Body of pancreas (tissue), 4 donors: ENCODE measurements around the gene TLL2.

Experiments
- POLR2A ChIP-seq, 3 donors: fragments of 450-650 bp; IDR thresholded peaks; one replicate each; pipeline ENCODE4 v1.6.1; 2016; ENCODE audit warnings: antibody characterized with exemption in 3 of 3, mild to moderate bottlenecking in 2 of 3
- TF ChIP-seq, protein P1 (sequence below), 7 experiments: fragments of 450-650 bp in 4 of 7; fragments of 200-600 bp in 3 of 7; sonication (generic) in 3 of 7; IDR thresholded peaks; one replicate each; pipeline ENCODE4 v1.5.1; 2016 to 2019; ENCODE audit warnings: antibody characterized with exemption in 7 of 7

DNA sequence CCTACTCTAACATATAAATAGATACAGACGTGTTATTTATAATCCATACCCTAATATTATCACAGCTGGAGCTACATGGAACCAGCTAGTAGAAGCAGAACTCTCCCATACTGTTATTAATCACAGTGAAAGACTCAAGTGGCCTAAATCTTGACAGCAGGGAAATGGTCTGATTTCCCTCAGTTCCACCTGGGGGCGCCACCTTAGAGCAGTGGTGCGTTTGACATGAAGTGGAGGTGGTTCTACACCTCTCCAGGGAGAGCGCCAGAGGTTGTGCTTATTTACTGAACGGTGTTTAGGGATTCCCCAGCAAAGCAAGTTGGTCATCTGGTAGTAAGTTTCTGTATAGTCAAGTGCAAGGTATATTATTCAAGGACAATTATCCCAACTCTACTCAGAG lies 191.9 kb downstream of the TLL2 start:
- TF ChIP-seq, protein P1, sequence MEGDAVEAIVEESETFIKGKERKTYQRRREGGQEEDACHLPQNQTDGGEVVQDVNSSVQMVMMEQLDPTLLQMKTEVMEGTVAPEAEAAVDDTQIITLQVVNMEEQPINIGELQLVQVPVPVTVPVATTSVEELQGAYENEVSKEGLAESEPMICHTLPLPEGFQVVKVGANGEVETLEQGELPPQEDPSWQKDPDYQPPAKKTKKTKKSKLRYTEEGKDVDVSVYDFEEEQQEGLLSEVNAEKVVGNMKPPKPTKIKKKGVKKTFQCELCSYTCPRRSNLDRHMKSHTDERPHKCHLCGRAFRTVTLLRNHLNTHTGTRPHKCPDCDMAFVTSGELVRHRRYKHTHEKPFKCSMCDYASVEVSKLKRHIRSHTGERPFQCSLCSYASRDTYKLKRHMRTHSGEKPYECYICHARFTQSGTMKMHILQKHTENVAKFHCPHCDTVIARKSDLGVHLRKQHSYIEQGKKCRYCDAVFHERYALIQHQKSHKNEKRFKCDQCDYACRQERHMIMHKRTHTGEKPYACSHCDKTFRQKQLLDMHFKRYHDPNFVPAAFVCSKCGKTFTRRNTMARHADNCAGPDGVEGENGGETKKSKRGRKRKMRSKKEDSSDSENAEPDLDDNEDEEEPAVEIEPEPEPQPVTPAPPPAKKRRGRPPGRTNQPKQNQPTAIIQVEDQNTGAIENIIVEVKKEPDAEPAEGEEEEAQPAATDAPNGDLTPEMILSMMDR (IDR thresholded peaks at IDR 0.05) = no peak
- TF ChIP-seq POLR2A (IDR thresholded peaks at IDR 0.05) = no peak
